Measurements from ENCODE around the gene RAB23. TPM values are rescaled to one million over a fixed set of nuclear protein-coding genes. Genes with fewer than 3 reads are reported as not detected.

Gene RAB23
- total and polyA plus RNA-seq, 2 of the 8 experiments (the other 6 are each of a cell fraction or from before 2014, with no cell fraction given), result 6.5 to 17.2 TPM

DNA sequence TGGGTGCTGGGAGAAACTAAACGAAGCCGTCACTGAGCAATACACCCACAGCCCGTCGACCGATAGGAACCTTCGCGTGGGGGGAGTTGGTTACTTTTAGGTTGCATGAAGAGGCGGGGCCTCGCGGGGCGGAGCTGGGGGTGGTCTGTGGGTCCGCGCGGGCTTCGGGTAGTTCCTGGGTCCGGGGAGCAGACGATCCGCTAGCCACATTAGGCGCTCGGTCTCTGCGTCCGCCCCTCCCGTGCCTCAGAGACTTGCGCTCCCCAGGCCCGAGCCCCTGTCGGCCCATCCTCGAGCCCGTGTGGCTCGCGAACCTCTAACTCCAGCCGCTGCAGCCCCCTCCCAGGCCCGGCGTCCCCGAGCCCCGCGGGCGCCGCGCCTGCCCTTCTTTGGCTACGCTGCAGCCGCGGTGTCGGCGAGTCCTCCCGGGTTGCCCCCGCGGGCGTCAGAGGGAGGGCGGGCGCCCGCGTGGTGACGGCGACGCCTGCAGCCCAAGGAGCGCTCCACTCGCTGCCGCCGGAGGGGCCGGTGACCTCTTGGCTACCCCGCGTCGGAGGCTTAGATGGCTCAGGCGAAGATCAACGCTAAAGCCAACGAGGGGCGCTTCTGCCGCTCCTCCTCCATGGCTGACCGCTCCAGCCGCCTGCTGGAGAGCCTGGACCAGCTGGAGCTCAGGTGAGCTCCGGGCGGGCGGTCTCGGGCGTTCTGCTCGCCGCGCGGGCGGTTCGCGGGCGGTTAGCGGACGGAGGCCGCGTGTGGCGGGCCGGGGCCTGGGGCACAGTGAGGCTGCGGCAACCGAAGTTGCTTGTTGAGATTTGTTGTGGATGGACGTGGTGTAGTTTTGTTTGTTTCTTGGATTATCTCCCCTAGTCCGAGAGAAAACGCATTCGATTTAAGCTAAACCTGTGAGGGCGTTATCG is 49.7 kb downstream of the RAB23 start, which contains the start of gene BAG2:
Gene BAG2 (plus strand): TSS at position 191 of the 920 bp plus-strand sequence. CDS start 372 bp downstream, at position 563.
- H3K9ac ChIP-seq (replicated peaks in 1 of 4; ENCODE audit: extremely low read depth in 1 of 4, low read depth in 3 of 4, low read length in 3 of 4), result peak within 1 kb of the TSS; percentile 48 to 75 (median 71)
- H3K4me2 ChIP-seq (ENCODE audit: insufficient read depth in 1 of 2, low read depth in 2 of 2, low read length in 2 of 2), result peak within 1 kb of the TSS; percentile 80 to 81
- H4K20me1 ChIP-seq (replicated peaks in 1 of 2; ENCODE audit: control insufficient read depth in 1 of 2, insufficient read depth in 2 of 2, low read length in 2 of 2), result no peaks in the 10 kb centered on the region
- H3K9me3 ChIP-seq (ENCODE audit: insufficient read depth in 2 of 2, low read depth in 1 of 2, low read length in 1 of 2), result no peaks in the 10 kb centered on the region
- H3K14ac ChIP-seq (ENCODE audit: insufficient read length), result no peak within 1 kb of the TSS
- no peak within 1 kb of the TSS for H4K5ac ChIP-seq (ENCODE audit: insufficient read length, low read depth, low read length)
- FAIRE-seq (no peak), DNase-seq (ENCODE audit: low read depth in 1 of 2, low spot score in 2 of 2) (peak; percentile 54 to 88)
- H2BK120ac ChIP-seq (replicated peaks; ENCODE audit: low read depth, low read length), result no peak within 1 kb of the TSS
- H2BK20ac ChIP-seq (ENCODE audit: low read length), result no peak within 1 kb of the TSS
- H3K27me3 ChIP-seq (replicated peaks in 1 of 4; ENCODE audit: control insufficient read depth in 3 of 4, extremely low read depth in 1 of 4, insufficient read depth in 3 of 4, low read length in 3 of 4), result peaks cover 0 to 5% (median 2%) of the 10 kb centered on the region in 4 experiments; a peak in 3 of 7 replicates
- CTCF ChIA-PET (ENCODE audit: partially characterized antibody), result interaction anchor here (1.1 to 1.7 kb wide), 4 partner anchors 17 to 269 kb away, joined by 3 to 7 read pairs (median 3); partner anchors contain the start of gene PRIM2
- POLR2A ChIA-PET (ENCODE audit: partially characterized antibody), result interaction anchor here (0.6 to 2.4 kb wide), 9 partner anchors 11 to 268 kb away, joined by 3 to 13 read pairs (median 3); partner anchors contain the start of genes BEND6 and RAB23
- no peak within 1 kb of the TSS for H3K56ac ChIP-seq (replicated peaks; ENCODE audit: insufficient read length, low read depth, low read length)
- no peak within 1 kb of the TSS for H2AK5ac ChIP-seq (ENCODE audit: low read depth, low read length)
- H2BK15ac ChIP-seq (ENCODE audit: low read length), result no peak within 1 kb of the TSS
- no peaks in the 10 kb centered on the region for H3K79me1 ChIP-seq (ENCODE audit: low read depth, low read length)
- peak within 1 kb of the TSS; percentile 29 for H3K4ac ChIP-seq (replicated peaks; ENCODE audit: insufficient read length, low read depth, low read length)
- no peak within 1 kb of the TSS for H3K23ac ChIP-seq (ENCODE audit: insufficient read length)
- H2BK5ac ChIP-seq (ENCODE audit: low read depth, low read length), result no peak within 1 kb of the TSS; the same call in 1 of the 2 replicates
- H3K4me1 ChIP-seq (replicated peaks in 1 of 4; ENCODE audit: control insufficient read depth in 3 of 4, insufficient read depth in 4 of 4, low read length in 3 of 4), result peaks cover 2 to 17% (median 5%) of the 10 kb centered on the region in 4 experiments; a peak in 5 of 7 replicates
- H4K91ac ChIP-seq (replicated peaks; ENCODE audit: insufficient read length, low read length), result no peak within 1 kb of the TSS
- H3K23me2 ChIP-seq (ENCODE audit: low read depth, low read length), result peaks cover 5% of the 10 kb centered on the region
- H3K27ac ChIP-seq (ENCODE audit: low read depth, low read length), result peak within 1 kb of the TSS; percentile 62; the same call in 1 of the 2 replicates
- peak within 1 kb of the TSS; percentile 93 for H2AFZ ChIP-seq (ENCODE audit: low read length)
- peak within 1 kb of the TSS; percentile 75 for H4K8ac ChIP-seq (ENCODE audit: extremely low read depth, insufficient read depth, low read length)
- H2BK12ac ChIP-seq (ENCODE audit: low read depth, low read length), result no peak within 1 kb of the TSS
- peak within 1 kb of the TSS; percentile 57 to 66 (median 62) for H3K4me3 ChIP-seq (ENCODE audit: extremely low read depth in 1 of 4, insufficient read depth in 2 of 4, low read depth in 3 of 4, low read length in 4 of 4)
- H3K79me2 ChIP-seq (ENCODE audit: control insufficient read depth in 1 of 2, insufficient read depth in 2 of 2, low read length in 2 of 2), result peaks cover 3 to 45% of the 10 kb centered on the region in 2 experiments; a peak in 2 of 4 replicates
- peak within 1 kb of the TSS; percentile 57 for H3K18ac ChIP-seq (ENCODE audit: extremely low read depth, low read length)
- H3K36me3 ChIP-seq (ENCODE audit: control insufficient read depth in 2 of 4, insufficient read depth in 4 of 4, low read length in 3 of 4), result peaks cover 0 to 3% (median 0%) of the 10 kb centered on the region in 4 experiments; a peak in 1 of 8 replicates
- 3% methylated on average over 87 of the region's 97 CpGs; no CpG with 5 or more reads in 1 of the 2 experiments for WGBS, 2 experiments (ENCODE audit: extremely low coverage in 1 of 2, insufficient coverage in 1 of 2, insufficient read length in 1 of 2, insufficient replicate concordance in 2 of 2, low coverage in 1 of 2, low lambda C conversion rate in 2 of 2, missing lambda C conversion rate in 1 of 2)
- TF ChIP-seq CEBPB (IDR thresholded peaks at IDR 0.05; ENCODE audit: low read depth, low read length), result no peak
- 0 out of 2 replicates have a peak, but pooled peaks have one; percentile 17 for TF ChIP-seq SIX5 (IDR thresholded peaks at IDR 0.05; ENCODE audit: low read depth, low read length)
- TF ChIP-seq CBX8 (IDR thresholded peaks at IDR 0.05; ENCODE audit: borderline replicate concordance, low read depth, low read length), result no peak
- TF ChIP-seq KDM5A (IDR thresholded peaks at IDR 0.05; ENCODE audit: low read length), result no peak
- TF ChIP-seq TAF7 (optimal IDR thresholded peaks at IDR 0.05; ENCODE audit: borderline replicate concordance, low read depth, low read length), result peak; percentile 82
- TF ChIP-seq, protein P1, sequence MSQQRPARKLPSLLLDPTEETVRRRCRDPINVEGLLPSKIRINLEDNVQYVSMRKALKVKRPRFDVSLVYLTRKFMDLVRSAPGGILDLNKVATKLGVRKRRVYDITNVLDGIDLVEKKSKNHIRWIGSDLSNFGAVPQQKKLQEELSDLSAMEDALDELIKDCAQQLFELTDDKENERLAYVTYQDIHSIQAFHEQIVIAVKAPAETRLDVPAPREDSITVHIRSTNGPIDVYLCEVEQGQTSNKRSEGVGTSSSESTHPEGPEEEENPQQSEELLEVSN (IDR thresholded peaks at IDR 0.05), result peak; percentile 94
- TF ChIP-seq RBBP5 (IDR thresholded peaks at IDR 0.05; ENCODE audit: borderline replicate concordance, low read depth, low read length), result peak; percentile 90
- peak; percentile 20 to 69; a peak in 3 of 4 replicates for TF ChIP-seq SIN3A (conservative IDR thresholded peaks at IDR 0.05 in 1 of 2, IDR thresholded peaks at IDR 0.05 in 1 of 2; ENCODE audit: low read depth in 1 of 2, low read length in 2 of 2)
- TF ChIP-seq GABPA (IDR thresholded peaks at IDR 0.05; ENCODE audit: borderline replicate concordance, insufficient read depth, low read length), result no peak
